GM21390 (cell line): Measurements from ENCODE around the gene MAGI1.

Experiments
- ATAC-seq: cut with Tn5 transposase; IDR thresholded peaks from one replicate; pipeline ENCODE4 v1.9.1; 2021; ENCODE audit not compliant: unreplicated experiment

The MAGI1 gene

DNA sequence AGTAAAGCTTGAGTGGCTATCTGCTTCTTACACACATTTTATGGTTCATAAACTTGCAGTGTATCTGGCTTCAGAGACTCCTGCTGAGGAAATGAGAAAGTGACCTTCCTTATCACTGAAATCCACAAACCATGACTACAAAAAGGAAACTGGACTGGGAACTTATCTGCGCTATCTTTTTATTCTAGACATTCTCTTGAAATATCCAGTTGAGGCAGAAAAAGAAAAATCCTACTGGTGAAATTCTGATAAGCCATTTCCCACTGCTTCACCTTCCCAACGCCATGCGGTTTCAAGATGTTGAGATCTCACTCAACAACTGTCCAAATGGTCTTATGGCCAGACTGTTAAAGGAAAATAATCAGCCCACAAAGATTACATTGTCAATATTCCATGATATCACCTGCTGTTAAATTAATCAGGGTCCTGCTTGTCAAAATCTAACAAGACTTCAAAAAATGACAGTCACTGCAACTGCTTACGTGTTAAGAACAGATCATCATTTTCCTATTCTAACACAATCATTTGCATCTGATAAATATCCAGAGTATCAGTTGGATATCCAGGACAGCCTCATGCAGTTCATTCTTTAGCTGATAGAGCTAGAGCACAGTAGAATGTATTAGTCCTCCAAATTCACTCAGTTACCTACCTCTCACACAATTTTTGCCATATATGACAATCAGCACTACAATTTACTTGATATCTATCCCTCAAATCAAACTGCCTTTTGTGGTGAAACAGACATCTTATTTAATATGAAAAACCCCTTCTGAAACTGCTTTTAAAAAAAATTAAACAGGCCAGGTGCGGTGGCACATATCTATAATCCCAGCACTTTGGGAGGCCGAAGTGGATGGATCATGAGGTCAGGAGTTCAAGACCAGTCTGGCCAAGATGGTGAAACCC, 538.1 kb downstream of the MAGI1 start:
- ATAC-seq, result no peak

- no peak for ATAC-seq
Measured at GRCh38 chr3:65497846-65498245, 540.9 kb downstream of the MAGI1 start.

- no peak for ATAC-seq
Measured at GRCh38 chr3:65497236-65497635, 541.5 kb downstream of the MAGI1 start.

DNA sequence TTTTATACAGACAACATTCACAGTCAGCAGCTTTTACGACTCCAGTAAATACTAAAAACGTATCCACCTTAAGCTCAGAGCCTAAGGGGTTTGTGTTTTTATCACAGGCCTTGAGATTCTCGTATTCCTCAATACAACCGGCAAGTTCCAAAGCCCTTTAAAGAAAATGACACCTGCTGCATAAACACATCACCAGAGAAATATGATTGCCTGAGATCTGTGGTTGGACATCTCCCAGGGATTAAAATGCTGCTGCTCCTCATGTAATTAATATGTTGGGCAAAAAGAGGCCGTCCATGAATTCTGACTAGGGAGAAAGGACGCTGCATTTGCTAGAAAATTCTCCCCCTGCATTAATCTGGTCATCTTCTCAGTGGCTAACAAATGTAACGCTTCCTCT, 544.8 kb downstream of the MAGI1 start:
- no peak for ATAC-seq

DNA sequence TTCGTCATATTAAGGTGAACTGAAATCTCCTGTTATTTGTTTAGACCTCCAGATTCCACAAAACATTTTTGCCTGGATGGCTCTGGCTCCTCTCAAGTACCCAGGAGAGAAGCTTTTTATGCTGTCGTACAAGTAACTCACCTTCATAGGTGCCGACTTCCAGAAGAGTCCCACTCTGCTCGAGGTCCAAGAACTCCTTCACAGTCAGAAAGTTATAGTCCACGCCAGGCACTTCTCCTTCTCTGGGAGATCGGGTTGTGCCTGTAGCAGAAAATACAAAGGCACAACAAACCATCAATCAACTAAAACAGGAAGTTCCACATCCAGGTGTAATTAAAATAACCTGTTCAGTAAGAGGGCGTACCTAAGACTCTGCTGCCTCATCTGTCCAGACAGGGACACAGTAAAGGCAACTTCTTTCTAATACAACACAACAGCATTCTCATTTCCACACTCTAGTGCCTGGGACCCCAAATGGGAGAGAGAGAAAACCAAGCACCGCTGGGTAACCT, 545.3 kb downstream of the MAGI1 start:
- no peak for ATAC-seq

DNA sequence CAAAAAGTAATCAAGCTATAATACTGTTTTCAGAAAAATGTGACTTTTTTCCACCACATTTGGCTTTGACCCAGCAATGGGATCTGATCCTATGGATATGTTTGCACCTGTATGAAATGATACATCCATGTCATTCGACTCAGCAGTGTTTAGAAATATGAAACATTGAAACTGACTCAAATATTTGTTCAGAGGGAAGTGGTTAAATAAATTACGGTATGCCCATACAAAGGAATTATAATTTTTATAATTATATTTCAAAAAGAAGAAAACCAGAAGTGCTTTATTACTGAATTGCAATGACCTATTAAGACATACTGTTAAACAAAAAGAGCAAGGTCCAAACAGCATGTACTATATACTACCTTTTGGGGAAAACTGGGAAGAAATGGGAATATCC, 546.5 kb downstream of the MAGI1 start:
- no peak for ATAC-seq

DNA sequence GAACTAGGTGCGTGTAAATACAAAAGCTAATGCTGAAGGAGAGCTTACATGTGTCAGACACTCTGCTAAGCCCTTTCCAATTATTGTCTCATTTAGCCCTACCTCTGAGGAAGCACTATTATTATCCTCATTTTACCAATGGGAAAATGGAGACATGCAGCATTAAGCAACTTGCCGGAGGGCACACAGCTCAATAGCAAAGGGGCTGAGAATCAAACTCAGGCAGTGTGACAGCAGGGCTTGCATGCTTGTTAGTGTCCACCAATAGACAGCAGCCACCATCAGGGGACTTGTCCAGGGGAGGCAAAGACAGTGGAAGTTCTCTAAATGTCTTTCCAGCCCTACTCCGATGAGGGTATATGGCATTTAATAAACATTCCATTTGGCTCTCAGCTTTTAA, 548.6 kb downstream of the MAGI1 start:
- ATAC-seq, result no peak

- no peak for ATAC-seq
Measured at GRCh38 chr3:65489253-65489652, 549.5 kb downstream of the MAGI1 start.

DNA sequence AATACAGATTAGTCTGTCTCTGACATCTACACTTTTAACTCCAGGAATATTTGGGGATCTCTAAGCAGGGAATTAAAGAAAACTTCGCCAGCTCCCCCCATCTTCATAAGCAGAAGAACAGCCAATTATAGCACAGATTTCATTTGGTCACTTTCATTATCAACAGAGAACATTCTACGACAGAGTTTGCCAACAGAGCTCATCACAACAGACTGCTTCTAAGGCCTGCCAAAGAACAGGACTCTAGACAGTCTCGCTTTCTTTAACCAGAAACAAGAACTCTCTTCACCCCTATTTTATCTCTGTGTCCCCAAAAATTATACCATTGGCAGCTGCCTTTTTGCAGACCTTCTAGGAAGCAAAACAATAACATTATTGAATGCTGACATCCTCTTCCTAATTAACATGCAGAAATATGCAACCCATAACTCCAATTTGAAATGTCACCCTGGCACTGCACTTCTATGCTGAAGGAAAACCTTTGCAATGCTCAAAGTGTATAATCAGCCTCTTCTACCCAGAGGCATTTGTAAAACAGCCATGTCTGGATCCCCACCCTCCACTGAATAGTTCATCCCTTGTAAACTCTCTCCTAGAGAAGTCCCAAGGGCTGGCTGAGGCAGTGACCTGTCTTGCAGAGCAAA, 552.8 kb downstream of the MAGI1 start:
- no peak for ATAC-seq

- no peak for ATAC-seq
Measured at GRCh38 chr3:65484964-65485363, 553.8 kb downstream of the MAGI1 start.

DNA sequence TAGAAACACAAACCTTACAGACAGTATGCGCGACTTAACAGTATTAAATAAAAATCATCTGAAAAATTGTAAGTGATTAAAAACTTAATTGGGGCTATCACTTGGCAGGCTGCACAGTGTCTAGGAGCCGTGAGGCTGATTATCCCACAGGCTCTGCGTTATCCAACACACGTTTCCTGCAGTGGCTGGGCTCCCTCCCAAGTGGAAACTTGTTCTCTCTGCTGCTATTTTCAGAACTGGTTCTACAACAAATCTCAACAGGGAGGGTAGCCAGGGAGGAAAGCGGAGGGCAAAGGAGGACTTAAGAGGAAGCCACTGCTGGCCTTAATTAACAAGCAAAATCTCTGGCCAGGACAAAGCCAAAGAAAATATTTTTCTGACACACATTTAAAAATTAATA, 555.2 kb downstream of the MAGI1 start:
- ATAC-seq, result no peak

DNA sequence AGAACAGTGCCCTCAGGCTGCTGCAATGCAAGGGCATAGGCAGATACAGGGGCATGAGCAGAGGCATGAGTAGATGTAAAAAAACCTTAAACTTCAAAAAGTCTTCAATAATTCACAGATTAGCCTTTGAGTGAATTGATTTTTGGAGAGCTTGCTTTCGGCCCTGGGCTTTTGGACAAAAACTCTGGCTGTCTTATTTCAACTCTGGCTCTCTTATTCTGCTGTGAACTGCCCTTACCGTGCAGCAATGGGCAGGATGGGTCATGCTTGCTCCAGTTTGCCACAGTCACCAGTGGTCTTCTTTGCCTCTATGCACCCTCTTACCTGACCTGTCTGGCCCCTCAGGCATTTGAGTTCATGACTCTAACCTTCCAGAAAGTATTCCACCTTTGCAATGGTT, 555.7 kb downstream of the MAGI1 start:
- ATAC-seq, result no peak

- ATAC-seq, result no peak
Measured at GRCh38 chr3:65481085-65481484, 557.6 kb downstream of the MAGI1 start.

GRCh38 chr3:65479990-65480389, 558.7 kb downstream of the MAGI1 start:
- no peak for ATAC-seq

GRCh38 chr3:65478551-65479500, 559.9 kb downstream of the MAGI1 start:
- no peak for ATAC-seq

DNA sequence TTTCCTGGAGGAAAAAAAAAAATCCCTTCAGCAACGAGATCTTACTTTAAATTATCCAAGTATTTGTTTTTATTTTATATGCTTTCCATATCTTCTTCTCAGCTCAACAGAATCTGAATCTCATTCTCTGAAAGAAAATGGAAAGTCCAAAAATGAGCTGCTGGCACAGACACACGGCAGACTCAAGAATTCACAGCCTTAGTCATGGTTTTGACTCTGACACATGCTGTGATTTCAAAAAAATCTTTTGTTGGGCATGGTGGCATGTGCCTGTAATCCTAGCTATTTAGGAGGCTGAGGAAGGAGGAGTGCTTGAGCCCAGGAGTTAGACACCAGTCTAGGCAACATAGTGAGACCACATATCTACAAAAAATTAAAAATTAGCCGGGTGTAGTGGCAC, 565.0 kb downstream of the MAGI1 start:
- no peak for ATAC-seq

DNA sequence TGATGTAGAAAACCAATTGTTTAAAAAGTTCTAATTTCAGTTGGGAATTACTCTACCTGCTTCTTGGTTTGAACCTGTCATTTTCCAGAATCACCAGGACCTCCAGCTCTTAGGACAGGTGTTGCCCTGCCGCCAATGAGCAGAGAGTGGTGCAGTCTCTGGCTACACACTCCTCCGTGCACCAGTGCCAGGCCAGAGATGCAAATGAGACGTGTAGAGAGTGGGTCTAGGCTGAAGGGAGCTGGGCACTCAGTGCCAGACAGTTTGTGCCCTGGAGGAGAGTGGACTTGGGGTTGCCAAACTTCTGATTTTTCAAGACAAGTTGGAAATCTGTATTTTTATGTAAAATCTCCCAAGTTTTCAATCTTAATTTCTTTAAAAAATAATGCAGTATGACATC, 566.2 kb downstream of the MAGI1 start:
- no peak for ATAC-seq

DNA sequence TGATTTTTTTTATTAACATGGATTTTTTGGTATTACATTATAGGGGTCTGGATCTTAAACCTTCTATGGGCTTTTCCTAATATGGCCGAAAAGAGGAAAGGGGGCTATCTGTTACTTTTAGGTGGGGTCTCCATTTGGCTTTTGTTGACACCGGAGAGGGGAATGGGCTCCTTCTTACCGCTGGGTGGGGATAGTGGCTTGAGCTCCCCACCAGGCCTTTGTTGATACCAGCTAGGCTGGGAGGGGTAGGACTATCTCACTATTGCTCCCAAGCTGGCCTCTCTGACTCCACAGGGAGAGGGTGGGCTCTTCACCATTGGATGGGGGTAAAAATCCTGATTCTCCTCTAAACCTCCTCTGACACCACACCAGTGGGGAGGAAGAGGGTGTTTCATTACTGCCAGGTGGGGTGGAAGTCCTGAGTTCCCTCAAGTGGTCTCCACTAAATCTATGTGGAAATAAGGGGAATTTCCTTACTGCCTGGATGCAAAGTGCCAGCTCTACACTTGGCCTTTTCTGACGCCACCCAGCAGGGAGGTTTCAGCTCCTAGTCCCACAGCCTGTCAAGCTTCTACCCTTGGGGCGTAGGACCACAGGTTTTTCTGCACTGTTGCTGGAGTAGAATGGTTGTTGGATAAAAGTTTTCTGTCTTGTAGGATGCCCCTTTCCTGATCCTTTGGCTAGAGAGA, 572.3 kb downstream of the MAGI1 start:
- ATAC-seq, result no peak

DNA sequence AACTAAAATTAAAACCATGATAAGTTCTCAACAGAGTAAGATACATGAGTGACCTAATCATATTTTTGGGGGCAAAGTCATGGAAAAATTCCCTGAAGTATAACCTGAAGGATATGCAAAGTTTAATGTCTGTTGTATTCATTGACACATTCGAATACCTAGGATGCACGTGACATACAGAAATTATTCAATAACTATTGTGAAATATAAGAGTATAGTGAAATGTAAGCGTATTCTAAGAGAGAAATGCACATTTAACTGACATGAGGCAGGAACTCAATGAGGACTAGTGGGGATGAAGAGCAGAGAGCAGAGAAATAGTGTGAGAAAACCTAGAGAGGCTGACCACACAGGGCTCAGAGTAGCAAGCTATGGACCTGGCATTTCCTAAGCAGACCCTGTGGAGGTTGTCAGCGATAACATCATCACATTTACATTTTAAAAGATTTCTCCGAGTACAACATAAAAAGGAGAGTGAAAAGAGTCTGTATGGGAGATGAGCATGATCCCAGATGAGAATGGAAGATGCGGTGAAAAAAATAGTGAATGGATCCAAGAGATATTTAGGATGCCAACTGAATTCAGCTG, 588.8 kb downstream of the MAGI1 start:
- no peak for ATAC-seq

GRCh38 chr3:65448120-65448519, 590.6 kb downstream of the MAGI1 start:
- ATAC-seq, result no peak
